Sigmoid colon (tissue), 7 donors: ENCODE measurements around the gene MAPKAP1. TPM values are rescaled to one million over a fixed set of nuclear protein-coding genes. Genes with fewer than 3 reads are reported as not detected.
A peak's percentile ranks its signal among the peaks of the same experiment; 100 is the strongest.

Experiments
- DNase-seq: peaks from one replicate; pipeline ENCODE4 v3.0.0-alpha.2; 2019
- H3K27ac ChIP-seq, 4 donors: fragments of 200-600 bp; sonication (generic); one replicate each; pipeline ENCODE4 v1.5.1; 2016 to 2019; ENCODE audit warnings: mild to moderate bottlenecking in 1 of 4
- H3K27me3 ChIP-seq, 3 donors: fragments of 200-600 bp; sonication (generic); one replicate each; pipeline ENCODE4 v1.5.1; 2019; ENCODE audit warnings: mild to moderate bottlenecking in 1 of 3
- H3K36me3 ChIP-seq, 4 donors: fragments of 200-600 bp; sonication (generic); one replicate each; pipeline ENCODE4 v1.5.1; 2016 to 2019
- H3K4me1 ChIP-seq, 4 donors: fragments of 200-600 bp; sonication (generic); one replicate each; pipeline ENCODE4 v1.5.1; 2017 to 2019
- H3K4me3 ChIP-seq, 4 donors: fragments of 200-600 bp; sonication (generic); one replicate each; pipeline ENCODE4 v1.5.1; 2017 to 2019; ENCODE audit warnings: mild to moderate bottlenecking in 2 of 4, moderate library complexity in 1 of 4
- H3K9me3 ChIP-seq, 4 donors: fragments of 200-600 bp in 3 of 4; sonication (generic) in 3 of 4; one replicate each; pipeline versions ENCODE4 v1.5.1 to v1.6.1; 2013 to 2019
- CTCF ChIP-seq, 4 experiments: fragments of 450-650 bp in 3 of 4; fragments of 200-600 bp in 1 of 4; IDR thresholded peaks; one replicate each; pipeline ENCODE4 v1.5.1; 2016 to 2019; ENCODE audit warnings: antibody characterized with exemption in 4 of 4, mild to moderate bottlenecking in 3 of 4, moderate library complexity in 2 of 4
- EP300 ChIP-seq, 4 donors: sonication (generic); formaldehyde crosslinking; IDR thresholded peaks; one replicate each; pipeline ENCODE4 v1.6.1; 2017; ENCODE audit warnings: antibody characterized with exemption in 4 of 4
- POLR2A ChIP-seq, 2 donors: fragments of 450-650 bp; IDR thresholded peaks; one replicate each; pipeline ENCODE4 v1.6.1; 2016; ENCODE audit warnings: antibody characterized with exemption in 2 of 2, mild to moderate bottlenecking in 2 of 2, moderate library complexity in 2 of 2
- POLR2AphosphoS5 ChIP-seq, 4 donors: sonication (generic); formaldehyde crosslinking; IDR thresholded peaks; one replicate each; pipeline ENCODE4 v1.6.1; 2017; ENCODE audit warnings: antibody characterized with exemption in 4 of 4
- WGBS, 2 donors: extraction: QIAGEN DNeasy Blood & Tissue Kit; methylation state at CpG; one replicate each; pipeline ENCODE4 v1.1.7; 2013; 5-methylcytosine and 5-hydroxymethylcytosine counted together
- intact Hi-C: fragments of 100-400 bp; cut with DNase I; formaldehyde crosslinking; loops from one replicate; pipeline ENCODE4 v1.15.1; 2023
- polyA plus RNA-seq, 3 donors: library from polyadenylated mRNA; stranded (reverse); fragments of 200-250 nt; gene quantifications; one replicate each; pipeline ENCODE4 v1.2.3, GENCODE V29; 2013
- total RNA-seq, 4 donors: library from RNA; depleted of rRNA; stranded (reverse); fragments of >200 nt; gene quantifications; one replicate each; pipeline ENCODE4 v1.1.0, GENCODE V29; 2016
- donor health status: healthy with polysubstance abuse.
- donor health status: Bipolar disorder and iron deficiency.
- donor health status: healthy.

The MAPKAP1 gene
- total and polyA plus RNA-seq, 7 donors: 37.2 to 155 (median 84.3) TPM

GRCh38 chr9:125435776-125436612 is 271.0 kb downstream of the MAPKAP1 start:
- WGBS, 2 donors: 91 to 93% methylated on average over 16 of the region's 16 CpGs
- no peaks in the 10 kb centered on the region for H3K27me3 ChIP-seq
- no peaks in the 10 kb centered on the region for H3K9me3 ChIP-seq
- no peaks in the 10 kb centered on the region for H3K4me1 ChIP-seq
- TF ChIP-seq POLR2AphosphoS5 (IDR thresholded peaks at IDR 0.05) (no peak), CTCF (IDR thresholded peaks at IDR 0.05) (no peak), POLR2A (IDR thresholded peaks at IDR 0.05) (no peak), EP300 (IDR thresholded peaks at IDR 0.05) (no peak)
- H3K27ac ChIP-seq: no peak overlapping the region
- intact Hi-C loops: no loop called here
- DNase-seq: no peak
- peaks cover 0 to 37% (median 8%) of the 10 kb centered on the region in 4 donors for H3K36me3 ChIP-seq
- no peak overlapping the region for H3K4me3 ChIP-seq

DNA sequence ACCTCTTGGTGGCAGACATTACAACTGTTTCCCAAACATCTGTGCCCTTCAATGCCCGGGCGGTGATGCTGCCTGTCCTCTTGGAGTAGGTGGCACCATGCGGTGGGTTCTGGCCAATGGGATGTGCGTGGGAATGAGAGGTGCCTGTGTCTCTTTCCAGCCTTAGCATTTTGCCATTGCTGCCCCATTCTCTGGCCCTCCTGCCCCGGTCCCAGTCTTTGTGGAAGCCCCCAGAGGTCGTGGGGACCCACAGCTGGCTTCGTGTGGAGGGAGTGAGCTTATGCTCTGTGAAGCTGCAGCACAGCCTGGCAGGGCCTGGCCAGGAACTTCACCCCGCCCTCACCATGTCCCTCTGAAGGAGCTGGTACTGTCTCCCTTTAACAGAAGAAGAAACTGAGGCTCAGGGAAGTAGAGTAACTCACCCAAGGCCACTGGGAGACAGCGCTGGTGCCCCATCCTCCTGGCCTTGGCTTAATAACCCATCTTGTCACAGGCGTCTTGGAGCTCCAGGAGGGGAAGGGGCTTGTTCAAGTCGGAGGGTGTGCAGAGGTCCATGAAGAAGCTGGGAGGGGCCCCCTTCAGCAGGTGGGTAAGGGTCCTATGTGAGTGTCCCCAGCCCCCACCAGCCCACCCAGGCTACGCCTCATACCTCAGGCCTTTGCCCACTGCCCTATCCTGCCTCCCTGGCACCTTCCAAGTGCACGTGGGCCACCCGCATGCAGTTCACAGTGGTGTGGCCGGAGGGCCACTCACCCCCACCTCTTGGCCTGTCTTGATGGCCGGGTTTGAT is 271.8 kb downstream of the MAPKAP1 start:
- peak; percentile 50 for DNase-seq
- intact Hi-C loops: no loop called here
- Histone ChIP-seq H3K9me3 (no peaks in the 10 kb centered on the region), H3K27me3 (no peaks in the 10 kb centered on the region), H3K4me1 (no peaks in the 10 kb centered on the region), H3K27ac (no peak overlapping the region), H3K4me3 (no peak overlapping the region), H3K36me3 (peaks cover 0 to 34% (median 7%) of the 10 kb centered on the region in 4 donors)
- WGBS, 2 donors: 87 to 92% methylated on average over 16 of the region's 16 CpGs
- TF ChIP-seq CTCF (IDR thresholded peaks at IDR 0.05): no peak
- no peak for TF ChIP-seq EP300 (IDR thresholded peaks at IDR 0.05)
- no peak for TF ChIP-seq POLR2A (IDR thresholded peaks at IDR 0.05)
- no peak for TF ChIP-seq POLR2AphosphoS5 (IDR thresholded peaks at IDR 0.05)

DNA sequence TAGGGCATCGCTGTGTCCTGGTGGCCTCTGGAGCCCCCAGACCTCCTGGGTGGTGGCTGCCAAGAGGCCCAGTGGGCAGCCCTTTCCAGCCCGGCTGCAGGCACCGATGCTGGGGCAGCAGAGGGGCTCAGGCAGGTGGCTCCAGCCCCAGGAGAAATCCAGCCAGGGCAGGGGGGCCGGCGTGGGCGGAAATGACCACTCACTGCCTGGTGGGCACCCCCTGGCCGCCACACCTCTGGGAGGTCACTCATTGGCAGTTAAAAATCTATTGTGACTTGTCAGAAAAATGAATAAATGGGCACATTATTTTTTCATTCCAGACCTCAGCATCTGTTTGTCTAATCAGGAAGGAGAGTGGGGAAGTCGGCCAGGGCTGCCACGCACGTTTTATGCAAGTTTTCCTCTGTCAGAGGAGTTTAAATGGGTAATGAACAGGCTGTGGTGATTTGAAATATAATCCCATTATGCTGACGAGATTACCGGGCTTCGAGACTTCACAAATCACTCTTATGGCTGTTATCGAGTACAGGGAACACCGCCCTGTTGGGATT is 273.5 kb downstream of the MAPKAP1 start:
- Histone ChIP-seq H3K4me3 (no peak overlapping the region), H3K36me3 (peaks cover 0 to 18% (median 1%) of the 10 kb centered on the region in 4 donors), H3K9me3 (no peaks in the 10 kb centered on the region), H3K4me1 (peaks cover 0 to 2% (median 0%) of the 10 kb centered on the region in 4 donors), H3K27me3 (no peaks in the 10 kb centered on the region), H3K27ac (no peak overlapping the region)
- intact Hi-C loops: no loop called here
- no peak for TF ChIP-seq POLR2AphosphoS5 (IDR thresholded peaks at IDR 0.05)
- TF ChIP-seq CTCF (IDR thresholded peaks at IDR 0.05): no peak
- no peak for TF ChIP-seq EP300 (IDR thresholded peaks at IDR 0.05)
- no peak for TF ChIP-seq POLR2A (IDR thresholded peaks at IDR 0.05)
- 61 to 64% methylated on average over 15 of the region's 15 CpGs for WGBS, 2 donors
- peak; percentile 33 for DNase-seq

DNA sequence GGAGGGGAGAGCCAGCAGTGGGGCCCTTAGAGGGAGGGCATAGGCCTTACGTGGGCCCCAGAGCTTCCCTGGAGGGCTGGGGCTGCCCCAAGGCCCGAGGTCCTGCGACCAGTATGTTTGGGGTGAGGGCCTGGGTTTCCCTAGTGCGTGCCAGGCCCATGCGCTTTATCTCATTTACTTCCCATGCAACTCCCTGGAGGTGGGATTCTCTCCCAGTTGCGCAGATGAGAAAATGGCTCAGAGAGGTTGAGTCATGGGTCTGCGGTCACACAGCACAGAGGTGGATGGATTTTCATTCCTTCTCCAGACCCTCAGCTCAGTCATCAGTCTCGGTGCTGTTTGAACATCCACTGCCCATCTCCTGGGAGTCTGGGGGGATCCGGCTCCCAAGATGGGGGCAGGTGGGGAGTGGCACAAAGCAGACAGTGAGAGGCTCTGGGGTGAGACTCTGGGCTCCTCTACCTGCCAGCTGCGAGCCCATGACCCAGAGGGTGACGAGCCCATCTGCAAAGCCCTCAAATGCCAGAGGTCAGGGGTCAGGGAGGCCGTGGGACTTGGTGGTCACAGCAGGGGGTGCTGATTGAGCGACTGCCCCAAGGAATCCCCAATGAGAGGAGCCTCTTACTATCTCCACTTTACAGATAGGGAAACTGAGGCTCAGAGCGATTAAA is 274.2 kb downstream of the MAPKAP1 start:
- WGBS, 2 donors: 85 to 89% methylated on average over 14 of the region's 14 CpGs

More for the DNA sequence above, 274.2 kb downstream of the MAPKAP1 start:
- H3K4me3 ChIP-seq: no peak overlapping the region
- DNase-seq: peak; percentile 54
- H3K27ac ChIP-seq: no peak overlapping the region
- peaks cover 0 to 11% (median 0%) of the 10 kb centered on the region in 4 donors for H3K36me3 ChIP-seq
- H3K4me1 ChIP-seq: peaks cover 0 to 9% (median 0%) of the 10 kb centered on the region in 4 donors
- no peaks in the 10 kb centered on the region for H3K27me3 ChIP-seq
- H3K9me3 ChIP-seq: no peaks in the 10 kb centered on the region
- TF ChIP-seq EP300 (IDR thresholded peaks at IDR 0.05) (no peak), CTCF (IDR thresholded peaks at IDR 0.05) (no peak), POLR2A (IDR thresholded peaks at IDR 0.05) (no peak), POLR2AphosphoS5 (IDR thresholded peaks at IDR 0.05) (no peak)
- intact Hi-C loops: no loop called here
